ENCODE measurements around the gene PLOD3. TPM values are rescaled to one million over a fixed set of nuclear protein-coding genes. Genes with fewer than 3 reads are reported as not detected.

Gene PLOD3
- total and polyA plus RNA-seq, 9 of the 15 experiments (the other 6 are each of a cell fraction or from before 2014, with no cell fraction given): 2.8 to 101 (median 30.9) TPM

GRCh38 chr7:101185258-101185839 is 32.0 kb downstream of the PLOD3 start (continued):
- no peak for TF ChIP-seq PBX2 (CRISPR knock-in tag; IDR thresholded peaks at IDR 0.05; ENCODE audit: low read depth)
- TF ChIP-seq PBX2 (tag; conservative IDR thresholded peaks at IDR 0.05; ENCODE audit: low read depth): no peak
- peak; percentile 78 for TF ChIP-seq ATF3 (IDR thresholded peaks at IDR 0.05)
- TF ChIP-seq ATF3 (CRISPR knock-in tag; conservative IDR thresholded peaks at IDR 0.05): 0 out of 2 replicates have a peak, but pooled peaks have one; percentile 7
- TF ChIP-seq ZC3H8 (IDR thresholded peaks at IDR 0.05): no peak
- no peak for TF ChIP-seq SMAD4 (CRISPR knock-in tag; conservative IDR thresholded peaks at IDR 0.05)
- TF ChIP-seq BRCA1 (IDR thresholded peaks at IDR 0.05): no peak
- no peak for TF ChIP-seq BRCA1 (CRISPR knock-in tag; IDR thresholded peaks at IDR 0.05)
- TF ChIP-seq ZNF280A (IDR thresholded peaks at IDR 0.05; ENCODE audit: low read depth, partially characterized antibody): no peak
- TF ChIP-seq TEAD2 (tag; IDR thresholded peaks at IDR 0.05): no peak
- peak; percentile 72; the same call in 1 of the 2 replicates for TF ChIP-seq JUN (IDR thresholded peaks at IDR 0.05; ENCODE audit: borderline replicate concordance, low read depth, low read length)
- TF ChIP-seq JUN (CRISPR knock-in tag; IDR thresholded peaks at IDR 0.05; ENCODE audit: borderline replicate concordance): no peak
- peak; percentile 47; the same call in 1 of the 2 replicates for TF ChIP-seq DPF2 (IDR thresholded peaks at IDR 0.05)
- TF ChIP-seq TEAD4 (IDR thresholded peaks at IDR 0.05; ENCODE audit: low read length): peak; percentile 68; the same call in 1 of the 2 replicates
- no peak for TF ChIP-seq TEAD4 (CRISPR knock-in tag; IDR thresholded peaks at IDR 0.05; ENCODE audit: borderline replicate concordance)
- peak; percentile 15 for TF ChIP-seq FOS (IDR thresholded peaks at IDR 0.05; ENCODE audit: extremely low read depth, insufficient read length)
- TF ChIP-seq PML (IDR thresholded peaks at IDR 0.05; ENCODE audit: low read length): peak; percentile 37; the same call in 1 of the 2 replicates
- TF ChIP-seq CBX3 (IDR thresholded peaks at IDR 0.05; ENCODE audit: borderline replicate concordance in 1 of 2, low read length in 2 of 2): 0 out of 3 replicates have a peak, but pooled peaks of 1 of the 2 experiments have one; percentile 13
- TF ChIP-seq BHLHE40 (IDR thresholded peaks at IDR 0.05; ENCODE audit: low read length): peak; percentile 37; the same call in 1 of the 2 replicates
- TF ChIP-seq CBX8 (IDR thresholded peaks at IDR 0.05; ENCODE audit: borderline replicate concordance, extremely low read depth, low read depth, low read length, poor library complexity, severe bottlenecking): no peak
- TF ChIP-seq MCM2 (IDR thresholded peaks at IDR 0.05; ENCODE audit: low read depth): no peak
- TF ChIP-seq ZNF586 (CRISPR knock-in tag; conservative IDR thresholded peaks at IDR 0.05): no peak
- no peak for TF ChIP-seq ZFP30 (CRISPR knock-in tag; IDR thresholded peaks at IDR 0.05; ENCODE audit: borderline replicate concordance)
- TF ChIP-seq ZNF707 (CRISPR knock-in tag; conservative IDR thresholded peaks at IDR 0.05): no peak

Data from K562 (cell line).